ENCODE data around the gene RAD18.

DNA sequence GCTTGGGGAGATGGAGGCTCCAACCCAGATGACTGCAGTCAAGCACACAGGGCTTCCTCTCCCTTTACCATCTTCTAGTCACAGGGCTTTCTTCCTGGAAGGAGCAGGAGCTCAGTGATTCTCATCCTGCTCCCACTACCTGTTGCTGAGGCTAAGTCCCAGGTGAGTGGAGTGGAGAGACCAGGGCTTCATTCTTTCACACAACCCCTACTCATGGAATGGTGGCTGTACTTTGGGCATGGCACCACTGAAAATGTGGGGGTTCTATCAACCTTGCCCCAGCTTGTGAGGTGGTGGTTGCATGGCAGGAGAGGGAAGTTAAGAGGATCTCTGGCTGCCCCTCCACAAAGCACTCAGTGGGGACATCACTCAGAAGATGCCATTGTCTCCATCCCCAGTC lies 36.8 kb upstream of the RAD18 start:
- TF ChIP-seq, protein P1, sequence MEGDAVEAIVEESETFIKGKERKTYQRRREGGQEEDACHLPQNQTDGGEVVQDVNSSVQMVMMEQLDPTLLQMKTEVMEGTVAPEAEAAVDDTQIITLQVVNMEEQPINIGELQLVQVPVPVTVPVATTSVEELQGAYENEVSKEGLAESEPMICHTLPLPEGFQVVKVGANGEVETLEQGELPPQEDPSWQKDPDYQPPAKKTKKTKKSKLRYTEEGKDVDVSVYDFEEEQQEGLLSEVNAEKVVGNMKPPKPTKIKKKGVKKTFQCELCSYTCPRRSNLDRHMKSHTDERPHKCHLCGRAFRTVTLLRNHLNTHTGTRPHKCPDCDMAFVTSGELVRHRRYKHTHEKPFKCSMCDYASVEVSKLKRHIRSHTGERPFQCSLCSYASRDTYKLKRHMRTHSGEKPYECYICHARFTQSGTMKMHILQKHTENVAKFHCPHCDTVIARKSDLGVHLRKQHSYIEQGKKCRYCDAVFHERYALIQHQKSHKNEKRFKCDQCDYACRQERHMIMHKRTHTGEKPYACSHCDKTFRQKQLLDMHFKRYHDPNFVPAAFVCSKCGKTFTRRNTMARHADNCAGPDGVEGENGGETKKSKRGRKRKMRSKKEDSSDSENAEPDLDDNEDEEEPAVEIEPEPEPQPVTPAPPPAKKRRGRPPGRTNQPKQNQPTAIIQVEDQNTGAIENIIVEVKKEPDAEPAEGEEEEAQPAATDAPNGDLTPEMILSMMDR (IDR thresholded peaks at IDR 0.05 in 8 of 11, conservative IDR thresholded peaks at IDR 0.05 in 3 of 11): no peak
- no peak for TF ChIP-seq POLR2A (IDR thresholded peaks at IDR 0.05)
- TF ChIP-seq POLR2AphosphoS5 (IDR thresholded peaks at IDR 0.05): no peak

Data from spleen (tissue), 7 donors.